Vagina (tissue), 2 donors: ENCODE measurements around the gene ASCL1. TPM values are rescaled to one million over a fixed set of nuclear protein-coding genes. Genes with fewer than 3 reads are reported as not detected.

Experiments used
- DNase-seq, 2 donors: peaks; one replicate each; pipeline ENCODE4 v3.0.0-alpha.2; 2017; ENCODE audit errors: extremely low spot score in 2 of 2
- H3K27ac ChIP-seq: fragments of 200-600 bp; sonication (generic); one replicate; pipeline ENCODE4 v1.5.1; 2019
- H3K27me3 ChIP-seq: fragments of 200-600 bp; sonication (generic); one replicate; pipeline ENCODE4 v1.5.1; 2019
- H3K36me3 ChIP-seq, 2 donors: fragments of 200-600 bp; sonication (generic); one replicate each; pipeline ENCODE4 v1.5.1; 2017 to 2019
- H3K4me1 ChIP-seq: fragments of 200-600 bp; sonication (generic); one replicate; pipeline ENCODE4 v1.5.1; 2019
- H3K4me3 ChIP-seq, 2 donors: fragments of 200-600 bp; sonication (generic); 1 replicate in 1 of 2; 2 replicates in 1 of 2; pipeline ENCODE4 v1.5.1; 2016 to 2019
- H3K9me3 ChIP-seq: fragments of 200-600 bp; sonication (generic); one replicate; pipeline ENCODE4 v1.5.1; 2019
- POLR2A ChIP-seq, 2 donors: fragments of 450-650 bp; IDR thresholded peaks; one replicate each; pipeline ENCODE4 v1.6.1; 2017; ENCODE audit warnings: antibody characterized with exemption in 2 of 2, mild to moderate bottlenecking in 2 of 2, moderate library complexity in 2 of 2
- POLR2AphosphoS5 ChIP-seq, 2 donors: sonication (generic); formaldehyde crosslinking; IDR thresholded peaks; one replicate each; pipeline ENCODE4 v1.9.0; 2017; ENCODE audit warnings: antibody characterized with exemption in 2 of 2, mild to moderate bottlenecking in 2 of 2, low read depth in 1 of 2; ENCODE audit not compliant: insufficient read depth in 1 of 2
- intact Hi-C: fragments of 100-400 bp; cut with DNase I; formaldehyde crosslinking; loops from one replicate; pipeline ENCODE4 v1.15.1; 2023
- total RNA-seq: library from RNA; depleted of rRNA; stranded (reverse); fragments of >200 nt; gene quantifications from one replicate; pipeline ENCODE4 v1.2.3, GENCODE V29; 2016
- TF ChIP-seq, protein P1 (sequence below), 3 experiments: fragments of 450-650 bp in 2 of 3; fragments of 200-600 bp in 1 of 3; sonication (generic) in 1 of 3; IDR thresholded peaks; one replicate each; pipeline ENCODE4 v1.5.1; 2017 to 2019; ENCODE audit warnings: antibody characterized with exemption in 3 of 3, mild to moderate bottlenecking in 2 of 3, moderate library complexity in 2 of 3

Gene ASCL1
- total RNA-seq, 1 donor from 2014 or later, result not detected

DNA sequence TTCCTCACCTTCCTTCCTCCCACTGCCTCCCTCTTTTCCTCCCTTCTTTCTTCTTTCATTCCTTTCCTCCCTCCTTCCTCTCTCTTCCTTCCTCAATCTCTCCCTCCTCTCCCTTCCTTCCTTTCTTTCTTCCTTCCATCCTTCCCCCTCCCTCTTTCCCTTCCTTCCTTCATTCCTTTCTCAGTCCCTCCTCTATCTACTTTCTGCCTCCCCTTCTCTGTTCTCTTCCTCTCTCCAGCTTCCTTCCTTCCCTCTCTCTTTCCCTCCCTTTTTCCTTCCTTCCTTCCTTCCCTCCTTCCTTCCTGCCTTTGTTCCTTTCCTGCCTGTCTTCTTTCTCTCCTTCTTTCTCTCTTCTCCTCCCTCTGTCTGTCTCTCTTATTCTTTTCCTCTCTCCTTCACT is 16.1 kb downstream of the ASCL1 start:
- Histone ChIP-seq H3K36me3 (no peaks in the 10 kb centered on the region), H3K9me3 (no peaks in the 10 kb centered on the region), H3K4me3 (no peak overlapping the region), H3K4me1 (no peaks in the 10 kb centered on the region), H3K27me3 (no peaks in the 10 kb centered on the region), H3K27ac (no peak overlapping the region)
- DNase-seq, result no peak
- TF ChIP-seq, protein P1, sequence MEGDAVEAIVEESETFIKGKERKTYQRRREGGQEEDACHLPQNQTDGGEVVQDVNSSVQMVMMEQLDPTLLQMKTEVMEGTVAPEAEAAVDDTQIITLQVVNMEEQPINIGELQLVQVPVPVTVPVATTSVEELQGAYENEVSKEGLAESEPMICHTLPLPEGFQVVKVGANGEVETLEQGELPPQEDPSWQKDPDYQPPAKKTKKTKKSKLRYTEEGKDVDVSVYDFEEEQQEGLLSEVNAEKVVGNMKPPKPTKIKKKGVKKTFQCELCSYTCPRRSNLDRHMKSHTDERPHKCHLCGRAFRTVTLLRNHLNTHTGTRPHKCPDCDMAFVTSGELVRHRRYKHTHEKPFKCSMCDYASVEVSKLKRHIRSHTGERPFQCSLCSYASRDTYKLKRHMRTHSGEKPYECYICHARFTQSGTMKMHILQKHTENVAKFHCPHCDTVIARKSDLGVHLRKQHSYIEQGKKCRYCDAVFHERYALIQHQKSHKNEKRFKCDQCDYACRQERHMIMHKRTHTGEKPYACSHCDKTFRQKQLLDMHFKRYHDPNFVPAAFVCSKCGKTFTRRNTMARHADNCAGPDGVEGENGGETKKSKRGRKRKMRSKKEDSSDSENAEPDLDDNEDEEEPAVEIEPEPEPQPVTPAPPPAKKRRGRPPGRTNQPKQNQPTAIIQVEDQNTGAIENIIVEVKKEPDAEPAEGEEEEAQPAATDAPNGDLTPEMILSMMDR (IDR thresholded peaks at IDR 0.05), result no peak
- TF ChIP-seq POLR2AphosphoS5 (IDR thresholded peaks at IDR 0.05; ENCODE audit: insufficient read depth in 1 of 2, low read depth in 1 of 2), result no peak
- no peak for TF ChIP-seq POLR2A (IDR thresholded peaks at IDR 0.05)
- intact Hi-C loops, result no loop called here

DNA sequence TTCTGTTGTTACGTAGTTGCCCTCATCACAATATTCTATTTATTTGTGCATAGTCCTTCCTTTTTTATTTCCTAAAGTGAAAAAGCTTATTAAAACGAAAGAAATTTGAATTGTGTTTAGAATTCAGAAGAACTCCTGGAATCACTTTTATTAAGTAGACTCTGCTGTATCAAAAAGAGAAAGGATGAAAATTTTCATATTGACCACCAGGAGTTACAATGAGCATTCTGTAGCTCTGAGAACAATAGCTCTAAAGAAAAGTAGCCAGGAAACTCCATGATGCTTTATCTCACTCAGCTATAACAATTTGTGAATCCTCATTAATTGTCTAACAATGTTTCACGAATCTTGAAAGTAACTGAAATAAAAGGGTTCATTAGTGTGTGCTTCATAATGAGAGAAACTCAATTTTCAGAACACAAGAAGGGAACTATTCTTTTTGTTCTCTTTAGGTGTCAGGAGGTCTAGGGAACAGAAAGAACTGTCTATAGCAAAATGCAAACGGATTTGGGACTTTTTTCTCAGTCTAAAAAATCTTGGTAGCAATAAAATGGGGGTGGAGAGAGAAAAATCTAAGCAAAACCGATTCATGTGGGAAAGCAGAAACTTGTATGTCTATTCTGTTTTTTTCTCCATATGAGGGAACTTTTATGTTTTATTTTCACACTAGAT is 19.3 kb downstream of the ASCL1 start:
- H3K4me1 ChIP-seq, result no peaks in the 10 kb centered on the region
- no peaks in the 10 kb centered on the region for H3K27me3 ChIP-seq
- no peak overlapping the region for H3K27ac ChIP-seq
- no peaks in the 10 kb centered on the region for H3K36me3 ChIP-seq
- no peak for TF ChIP-seq POLR2AphosphoS5 (IDR thresholded peaks at IDR 0.05; ENCODE audit: insufficient read depth in 1 of 2, low read depth in 1 of 2)
- TF ChIP-seq, protein P1 (IDR thresholded peaks at IDR 0.05), result no peak
- TF ChIP-seq POLR2A (IDR thresholded peaks at IDR 0.05), result no peak
- no peaks in the 10 kb centered on the region for H3K9me3 ChIP-seq
- no peak overlapping the region for H3K4me3 ChIP-seq
- intact Hi-C loops, result no loop called here
- no peak for DNase-seq

DNA sequence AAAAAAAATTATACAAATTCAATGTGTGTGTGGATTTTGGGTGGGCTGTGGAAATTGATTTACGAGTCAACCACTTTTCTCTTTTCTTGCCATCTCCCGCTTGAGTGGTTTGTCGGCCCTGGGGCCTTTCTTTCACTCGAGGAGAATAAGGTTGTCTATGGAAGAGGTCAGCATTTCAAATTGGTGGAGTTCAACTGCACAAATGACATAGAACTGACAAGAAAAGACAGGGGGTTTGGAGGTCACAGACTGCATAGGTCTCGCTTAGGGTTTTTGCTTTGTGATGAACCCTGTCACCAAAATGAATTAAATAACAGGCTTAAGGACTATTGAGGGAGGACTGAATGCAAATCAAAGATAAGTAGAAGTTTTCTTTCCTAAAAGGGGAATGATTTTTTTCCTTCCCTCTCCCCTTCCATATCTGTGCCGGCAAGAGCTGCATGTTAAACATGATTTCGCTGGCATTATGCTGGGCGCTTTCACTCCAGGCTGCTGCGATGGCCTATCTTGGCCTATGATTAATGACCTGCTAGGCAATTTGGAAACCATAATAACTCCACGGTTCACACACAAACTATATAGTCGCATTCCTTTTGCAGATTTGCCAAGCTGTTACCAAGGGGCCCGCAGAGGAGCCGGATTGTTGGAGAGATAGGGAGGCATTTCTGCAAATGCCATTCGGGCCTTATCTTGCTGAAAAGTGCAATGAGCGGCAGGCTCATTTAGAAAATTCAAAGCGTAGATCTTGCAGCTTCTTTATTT is 20.7 kb downstream of the ASCL1 start:
- Histone ChIP-seq H3K4me3 (no peak overlapping the region), H3K27ac (no peak overlapping the region), H3K4me1 (no peaks in the 10 kb centered on the region), H3K9me3 (no peaks in the 10 kb centered on the region), H3K36me3 (no peaks in the 10 kb centered on the region), H3K27me3 (no peaks in the 10 kb centered on the region)
- peak in 1 of 2 donors; percentile 5 for DNase-seq
- TF ChIP-seq POLR2A (IDR thresholded peaks at IDR 0.05) (no peak), POLR2AphosphoS5 (IDR thresholded peaks at IDR 0.05; ENCODE audit: insufficient read depth in 1 of 2, low read depth in 1 of 2) (no peak)
- TF ChIP-seq, protein P1 (IDR thresholded peaks at IDR 0.05), result no peak
- intact Hi-C loops, result no loop called here

DNA sequence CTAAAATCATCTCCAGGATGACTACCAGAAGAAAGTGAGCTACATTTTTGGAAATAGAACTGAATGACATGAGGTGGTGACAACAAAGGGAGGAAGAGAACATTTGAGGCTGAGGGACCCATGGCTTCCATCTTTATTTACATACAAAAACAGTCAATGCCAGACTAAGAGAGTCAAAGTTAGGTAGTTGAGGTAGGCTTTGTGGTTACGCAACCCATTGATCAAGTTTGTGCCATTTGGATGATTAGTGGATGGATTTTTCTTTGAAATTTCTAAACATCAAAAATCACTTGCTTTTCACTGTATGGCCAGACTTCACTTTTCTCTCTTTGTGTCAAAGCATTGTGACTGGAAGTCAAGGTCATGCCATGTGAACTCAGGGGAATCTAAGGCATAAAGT is 22.9 kb downstream of the ASCL1 start:
- no peaks in the 10 kb centered on the region for H3K4me1 ChIP-seq
- H3K36me3 ChIP-seq, result no peaks in the 10 kb centered on the region
- TF ChIP-seq POLR2AphosphoS5 (IDR thresholded peaks at IDR 0.05; ENCODE audit: insufficient read depth in 1 of 2, low read depth in 1 of 2), result no peak
- TF ChIP-seq, protein P1 (IDR thresholded peaks at IDR 0.05), result no peak
- no peak for TF ChIP-seq POLR2A (IDR thresholded peaks at IDR 0.05)
- no peaks in the 10 kb centered on the region for H3K27me3 ChIP-seq
- intact Hi-C loops, result no loop called here
- DNase-seq, result no peak
- H3K4me3 ChIP-seq, result no peak overlapping the region
- H3K27ac ChIP-seq, result no peak overlapping the region
- no peaks in the 10 kb centered on the region for H3K9me3 ChIP-seq

- no peaks in the 10 kb centered on the region for H3K27me3 ChIP-seq
- no peak for DNase-seq
- H3K4me3 ChIP-seq, result no peak overlapping the region
- H3K9me3 ChIP-seq, result no peaks in the 10 kb centered on the region
- intact Hi-C loops, result no loop called here
- H3K27ac ChIP-seq, result no peak overlapping the region
- TF ChIP-seq, protein P1 (IDR thresholded peaks at IDR 0.05), result no peak
- TF ChIP-seq POLR2A (IDR thresholded peaks at IDR 0.05) (no peak), POLR2AphosphoS5 (IDR thresholded peaks at IDR 0.05; ENCODE audit: insufficient read depth in 1 of 2, low read depth in 1 of 2) (no peak)
- H3K36me3 ChIP-seq, result no peaks in the 10 kb centered on the region
- no peaks in the 10 kb centered on the region for H3K4me1 ChIP-seq
Measured at GRCh38 chr12:102990419-102990818, 32.9 kb downstream of the ASCL1 start.
